Measurements from ENCODE around the gene LRRC61.

The LRRC61 gene

GRCh38 chr7:150355666-150356059 is 32.5 kb downstream of the LRRC61 start:
- Histone ChIP-seq H3K27me3 (ENCODE audit: control insufficient read depth, insufficient read depth, low read length, poor library complexity, severe bottlenecking) (no peaks in the 10 kb centered on the region), H3K9me3 (ENCODE audit: control insufficient read depth, low read length) (no peaks in the 10 kb centered on the region), H3K4me3 (ENCODE audit: insufficient read depth, low read depth, low read length) (no peak overlapping the region), H3K4me1 (ENCODE audit: control insufficient read depth, insufficient read depth, low read length) (no peaks in the 10 kb centered on the region), H3K36me3 (ENCODE audit: control insufficient read depth, insufficient read depth, low read length) (no peaks in the 10 kb centered on the region), H3K27ac (ENCODE audit: insufficient read depth, low read depth, low read length, poor library complexity, severe bottlenecking) (no peak overlapping the region)
- 89% methylated on average over 1 of the region's 1 CpG; no CpG with 5 or more reads in 1 of the 2 experiments for WGBS, 2 experiments

GRCh38 chr7:150356265-150356897 is 33.2 kb downstream of the LRRC61 start:
- Histone ChIP-seq H3K36me3 (ENCODE audit: control insufficient read depth, insufficient read depth, low read length) (no peaks in the 10 kb centered on the region), H3K27ac (ENCODE audit: insufficient read depth, low read depth, low read length, poor library complexity, severe bottlenecking) (no peak overlapping the region), H3K9me3 (ENCODE audit: control insufficient read depth, low read length) (no peaks in the 10 kb centered on the region), H3K4me1 (ENCODE audit: control insufficient read depth, insufficient read depth, low read length) (peaks cover 2% of the 10 kb centered on the region), H3K27me3 (ENCODE audit: control insufficient read depth, insufficient read depth, low read length, poor library complexity, severe bottlenecking) (no peaks in the 10 kb centered on the region), H3K4me3 (ENCODE audit: insufficient read depth, low read depth, low read length) (no peak overlapping the region)
- WGBS, 2 experiments, result 47 to 48% methylated on average over 4 to 6 of the region's 6 CpGs

- H3K27ac ChIP-seq (ENCODE audit: insufficient read depth, low read depth, low read length, poor library complexity, severe bottlenecking), result no peak overlapping the region
- no peaks in the 10 kb centered on the region for H3K27me3 ChIP-seq (ENCODE audit: control insufficient read depth, insufficient read depth, low read length, poor library complexity, severe bottlenecking)
- H3K4me1 ChIP-seq (ENCODE audit: control insufficient read depth, insufficient read depth, low read length), result peaks cover 9% of the 10 kb centered on the region
- no peaks in the 10 kb centered on the region for H3K36me3 ChIP-seq (ENCODE audit: control insufficient read depth, insufficient read depth, low read length)
- no peaks in the 10 kb centered on the region for H3K9me3 ChIP-seq (ENCODE audit: control insufficient read depth, low read length)
- 88 to 89% methylated on average over 9 of the region's 9 CpGs for WGBS, 2 experiments
- H3K4me3 ChIP-seq (ENCODE audit: insufficient read depth, low read depth, low read length), result no peak overlapping the region
These were observed 34.1 kb downstream of the LRRC61 start for GRCh38 chr7:150357270-150357669.

- 78% methylated on average over 13 of the region's 13 CpGs for WGBS, 2 experiments
- H3K9me3 ChIP-seq (ENCODE audit: control insufficient read depth, low read length), result no peaks in the 10 kb centered on the region
- no peak overlapping the region for H3K4me3 ChIP-seq (ENCODE audit: insufficient read depth, low read depth, low read length)
- H3K27me3 ChIP-seq (ENCODE audit: control insufficient read depth, insufficient read depth, low read length, poor library complexity, severe bottlenecking), result no peaks in the 10 kb centered on the region
- H3K4me1 ChIP-seq (ENCODE audit: control insufficient read depth, insufficient read depth, low read length), result peaks cover 16% of the 10 kb centered on the region
- H3K27ac ChIP-seq (ENCODE audit: insufficient read depth, low read depth, low read length, poor library complexity, severe bottlenecking), result no peak overlapping the region
- no peaks in the 10 kb centered on the region for H3K36me3 ChIP-seq (ENCODE audit: control insufficient read depth, insufficient read depth, low read length)
These were observed 34.7 kb downstream of the LRRC61 start for GRCh38 chr7:150357771-150358427.

- H3K36me3 ChIP-seq (ENCODE audit: control insufficient read depth, insufficient read depth, low read length), result no peaks in the 10 kb centered on the region
- H3K27me3 ChIP-seq (ENCODE audit: control insufficient read depth, insufficient read depth, low read length, poor library complexity, severe bottlenecking), result no peaks in the 10 kb centered on the region
- no peaks in the 10 kb centered on the region for H3K9me3 ChIP-seq (ENCODE audit: control insufficient read depth, low read length)
- no peak overlapping the region for H3K4me3 ChIP-seq (ENCODE audit: insufficient read depth, low read depth, low read length)
- 95% methylated on average over 4 of the region's 4 CpGs for WGBS, 2 experiments
- H3K4me1 ChIP-seq (ENCODE audit: control insufficient read depth, insufficient read depth, low read length), result peaks cover 16% of the 10 kb centered on the region
- no peak overlapping the region for H3K27ac ChIP-seq (ENCODE audit: insufficient read depth, low read depth, low read length, poor library complexity, severe bottlenecking)
These were observed 35.3 kb downstream of the LRRC61 start for GRCh38 chr7:150358433-150358832.

- H3K9me3 ChIP-seq (ENCODE audit: control insufficient read depth, low read length), result no peaks in the 10 kb centered on the region
- WGBS, 2 experiments, result 90 to 92% methylated on average over 4 of the region's 4 CpGs
- H3K4me3 ChIP-seq (ENCODE audit: insufficient read depth, low read depth, low read length), result no peak overlapping the region
- no peaks in the 10 kb centered on the region for H3K27me3 ChIP-seq (ENCODE audit: control insufficient read depth, insufficient read depth, low read length, poor library complexity, severe bottlenecking)
- no peaks in the 10 kb centered on the region for H3K36me3 ChIP-seq (ENCODE audit: control insufficient read depth, insufficient read depth, low read length)
- H3K27ac ChIP-seq (ENCODE audit: insufficient read depth, low read depth, low read length, poor library complexity, severe bottlenecking), result no peak overlapping the region
- peaks cover 16% of the 10 kb centered on the region for H3K4me1 ChIP-seq (ENCODE audit: control insufficient read depth, insufficient read depth, low read length)
These were observed 36.0 kb downstream of the LRRC61 start for GRCh38 chr7:150358988-150359621.

- no peaks in the 10 kb centered on the region for H3K36me3 ChIP-seq (ENCODE audit: control insufficient read depth, insufficient read depth, low read length)
- no peak overlapping the region for H3K4me3 ChIP-seq (ENCODE audit: insufficient read depth, low read depth, low read length)
- WGBS, 2 experiments, result 90 to 94% methylated on average over 2 of the region's 2 CpGs
These were observed 36.6 kb downstream of the LRRC61 start for GRCh38 chr7:150359622-150360362.

GRCh38 chr7:150360363-150361058 is 37.4 kb downstream of the LRRC61 start:
- H3K27ac ChIP-seq (ENCODE audit: insufficient read depth, low read depth, low read length, poor library complexity, severe bottlenecking), result no peak overlapping the region
- H3K9me3 ChIP-seq (ENCODE audit: control insufficient read depth, low read length), result no peaks in the 10 kb centered on the region
- no peaks in the 10 kb centered on the region for H3K27me3 ChIP-seq (ENCODE audit: control insufficient read depth, insufficient read depth, low read length, poor library complexity, severe bottlenecking)
- no peak overlapping the region for H3K4me3 ChIP-seq (ENCODE audit: insufficient read depth, low read depth, low read length)
- peaks cover 16% of the 10 kb centered on the region for H3K4me1 ChIP-seq (ENCODE audit: control insufficient read depth, insufficient read depth, low read length)
- H3K36me3 ChIP-seq (ENCODE audit: control insufficient read depth, insufficient read depth, low read length), result no peaks in the 10 kb centered on the region
- WGBS, 2 experiments, result 85 to 86% methylated on average over 5 of the region's 5 CpGs

More at GRCh38 chr7:150359622-150360362, 36.6 kb downstream of the LRRC61 start:
- no peaks in the 10 kb centered on the region for H3K27me3 ChIP-seq (ENCODE audit: control insufficient read depth, insufficient read depth, low read length, poor library complexity, severe bottlenecking)
- no peak overlapping the region for H3K27ac ChIP-seq (ENCODE audit: insufficient read depth, low read depth, low read length, poor library complexity, severe bottlenecking)
- no peaks in the 10 kb centered on the region for H3K9me3 ChIP-seq (ENCODE audit: control insufficient read depth, low read length)
- H3K4me1 ChIP-seq (ENCODE audit: control insufficient read depth, insufficient read depth, low read length), result peaks cover 16% of the 10 kb centered on the region

- no peaks in the 10 kb centered on the region for H3K9me3 ChIP-seq (ENCODE audit: control insufficient read depth, low read length)
- H3K27me3 ChIP-seq (ENCODE audit: control insufficient read depth, insufficient read depth, low read length, poor library complexity, severe bottlenecking), result no peaks in the 10 kb centered on the region
- WGBS, 2 experiments, result 43 to 46% methylated on average over 7 of the region's 7 CpGs
- H3K27ac ChIP-seq (ENCODE audit: insufficient read depth, low read depth, low read length, poor library complexity, severe bottlenecking), result peak overlapping the region; percentile 16
- H3K4me1 ChIP-seq (ENCODE audit: control insufficient read depth, insufficient read depth, low read length), result peaks cover 16% of the 10 kb centered on the region
- H3K36me3 ChIP-seq (ENCODE audit: control insufficient read depth, insufficient read depth, low read length), result no peaks in the 10 kb centered on the region
- no peak overlapping the region for H3K4me3 ChIP-seq (ENCODE audit: insufficient read depth, low read depth, low read length)
These were observed 38.2 kb downstream of the LRRC61 start for GRCh38 chr7:150361402-150361801.

All from ectodermal cell (in vitro differentiated cells).